H9 (cell line): ENCODE results near the gene EBNA1BP2. TPM values are rescaled to one million over a fixed set of nuclear protein-coding genes. Genes with fewer than 3 reads are reported as not detected.

Experiments used
- DNase-seq: peaks from one replicate; pipeline ENCODE4 v3.0.0-alpha.2; 2017
- H2AFZ ChIP-seq: one replicate; pipeline ENCODE4 v1.6.1; 2013; ENCODE audit warnings: mild to moderate bottlenecking, low read length, control low read depth, moderate library complexity
- H2AK5ac ChIP-seq: 2 replicates; pipeline ENCODE4 v1.6.1; 2013; ENCODE audit warnings: low read length, control low read depth, mixed read lengths; ENCODE audit not compliant: insufficient read length
- H2BK120ac ChIP-seq: one replicate; pipeline ENCODE4 v1.6.1; 2013; ENCODE audit warnings: low read depth, mild to moderate bottlenecking, low read length, control low read depth, inconsistent platforms; ENCODE audit not compliant: poor library complexity, severe bottlenecking
- H2BK12ac ChIP-seq: 2 replicates; pipeline ENCODE4 v1.6.1; 2013; ENCODE audit warnings: low read length, control low read depth, mixed read lengths, low read depth; ENCODE audit not compliant: insufficient read length
- H2BK15ac ChIP-seq: 2 replicates; pipeline ENCODE4 v1.6.1; 2013; ENCODE audit warnings: low read depth, low read length, control low read depth
- H2BK20ac ChIP-seq: one replicate; pipeline ENCODE4 v1.6.1; 2013; ENCODE audit warnings: low read depth, mild to moderate bottlenecking, low read length, control low read depth, inconsistent platforms; ENCODE audit not compliant: poor library complexity, severe bottlenecking
- H2BK5ac ChIP-seq: 2 replicates; pipeline ENCODE4 v1.6.1; 2013; ENCODE audit warnings: low read length, control low read depth, mixed read lengths; ENCODE audit not compliant: insufficient read length
- H3K14ac ChIP-seq: 2 replicates; pipeline ENCODE4 v1.6.1; 2013; ENCODE audit warnings: low read length, control low read depth; ENCODE audit not compliant: insufficient read depth
- H3K18ac ChIP-seq: 2 replicates; pipeline ENCODE4 v1.6.1; 2013; ENCODE audit warnings: low read depth, mild to moderate bottlenecking, mixed read lengths, low read length, control low read depth; ENCODE audit not compliant: insufficient read length
- H3K23ac ChIP-seq: 2 replicates; pipeline ENCODE4 v1.6.1; 2013; ENCODE audit warnings: low read length, control low read depth, mixed read lengths, low read depth; ENCODE audit not compliant: insufficient read length
- H3K23me2 ChIP-seq: 2 replicates; pipeline ENCODE4 v1.6.1; 2013; ENCODE audit warnings: low read depth, mild to moderate bottlenecking, mixed read lengths, low read length, control low read depth; ENCODE audit not compliant: insufficient read length, poor library complexity, severe bottlenecking
- H3K27ac ChIP-seq: 2 replicates; pipeline ENCODE4 v1.5.1; 2013; ENCODE audit warnings: low read length, control low read depth, mixed read lengths, low read depth; ENCODE audit not compliant: insufficient read length
- H3K27me3 ChIP-seq: 2 replicates; pipeline ENCODE4 v1.6.1; 2013; ENCODE audit warnings: low read length, control low read depth, inconsistent platforms; ENCODE audit not compliant: insufficient read depth
- H3K4ac ChIP-seq: 2 replicates; pipeline ENCODE4 v1.6.1; 2013; ENCODE audit warnings: low read depth, mild to moderate bottlenecking, control low read depth, inconsistent platforms, low read length, moderate library complexity
- H3K4me1 ChIP-seq: 2 replicates; pipeline ENCODE4 v1.6.1; 2013; ENCODE audit warnings: low read length, control low read depth, inconsistent platforms; ENCODE audit not compliant: insufficient read depth
- H3K4me2 ChIP-seq: 2 replicates; pipeline ENCODE4 v1.6.1; 2013; ENCODE audit warnings: low read length, control low read depth, mixed read lengths; ENCODE audit not compliant: insufficient read length, insufficient read depth
- H3K56ac ChIP-seq: 2 replicates; pipeline ENCODE4 v1.6.1; 2013; ENCODE audit warnings: low read depth, mild to moderate bottlenecking, mixed read lengths, low read length, control low read depth; ENCODE audit not compliant: insufficient read length
- H3K79me1 ChIP-seq: 2 replicates; pipeline ENCODE4 v1.6.1; 2013; ENCODE audit warnings: low read depth, mild to moderate bottlenecking, moderate library complexity, low read length, control low read depth, inconsistent platforms; ENCODE audit not compliant: insufficient read depth, poor library complexity, severe bottlenecking
- H3K79me2 ChIP-seq: 2 replicates; pipeline ENCODE4 v1.6.1; 2013; ENCODE audit warnings: low read length, control low read depth, inconsistent platforms; ENCODE audit not compliant: insufficient read depth
- H3K9ac ChIP-seq: 2 replicates; pipeline ENCODE4 v1.6.1; 2013; ENCODE audit warnings: low read length, control low read depth, mixed read lengths; ENCODE audit not compliant: insufficient read length; ENCODE audit errors: extremely low read depth
- H3K9me3 ChIP-seq: one replicate; pipeline ENCODE4 v1.6.1; 2013; ENCODE audit warnings: low read depth, low read length, inconsistent platforms; ENCODE audit not compliant: control insufficient read depth
- H3T11ph ChIP-seq: one replicate; pipeline ENCODE4 v1.6.1; 2013; ENCODE audit warnings: mild to moderate bottlenecking, low read length, control low read depth, inconsistent platforms
- H4K20me1 ChIP-seq: one replicate; pipeline ENCODE4 v1.6.1; 2013; ENCODE audit not compliant: control insufficient read depth, insufficient read length, insufficient read depth
- H4K5ac ChIP-seq: 2 replicates; pipeline ENCODE4 v1.6.1; 2013; ENCODE audit warnings: low read depth, mild to moderate bottlenecking, mixed read lengths, low read length, control low read depth; ENCODE audit not compliant: insufficient read length
- H4K8ac ChIP-seq: replicated peaks from 2 replicates; pipeline ENCODE4 v1.6.1; 2013; ENCODE audit warnings: low read length, control low read depth, mixed read lengths, low read depth; ENCODE audit not compliant: insufficient read length
- H4K91ac ChIP-seq: 2 replicates; pipeline ENCODE4 v1.6.1; 2013; ENCODE audit warnings: low read depth, mild to moderate bottlenecking, moderate library complexity, mixed read lengths, low read length, control low read depth; ENCODE audit not compliant: insufficient read length
- H3K27ac Mint-ChIP-seq, 3 experiments: 2 replicates in 2 of 3; 3 replicates in 1 of 3; pipeline ENCODE4 v1.8.0; 2020 to 2021; ENCODE audit warnings: mixed read lengths in 3 of 3, mild to moderate bottlenecking in 1 of 3, moderate library complexity in 1 of 3
- H3K27me3 Mint-ChIP-seq: 2 replicates; pipeline ENCODE4 v1.8.0; 2021; ENCODE audit warnings: low read depth, mild to moderate bottlenecking, moderate library complexity, mixed read lengths
- H3K36me3 Mint-ChIP-seq, 3 experiments: 2 replicates in 2 of 3; 3 replicates in 1 of 3; pipeline ENCODE4 v1.8.0; 2020 to 2021; ENCODE audit warnings: low read depth in 3 of 3, mixed read lengths in 3 of 3; ENCODE audit not compliant: insufficient read depth in 1 of 3
- H3K4me1 Mint-ChIP-seq, 2 experiments: 2 replicates each; pipeline ENCODE4 v1.8.0; 2020; ENCODE audit warnings: mixed read lengths in 2 of 2
- H3K4me3 Mint-ChIP-seq, 2 experiments: 2 replicates in 1 of 2; 3 replicates in 1 of 2; pipeline ENCODE4 v1.8.0; 2020 to 2021; ENCODE audit warnings: mild to moderate bottlenecking in 2 of 2, mixed read lengths in 2 of 2, moderate library complexity in 1 of 2
- H3K9me3 Mint-ChIP-seq, 2 experiments: 2 replicates in 1 of 2; 3 replicates in 1 of 2; pipeline ENCODE4 v1.8.0; 2020; ENCODE audit warnings: mild to moderate bottlenecking in 2 of 2, mixed read lengths in 2 of 2, moderate library complexity in 1 of 2
- CTCF ChIP-seq: fragments of 200-600 bp; sonication (generic); conservative IDR thresholded peaks from 3 replicates; pipeline ENCODE4 v1.8.0; 2021; ENCODE audit warnings: antibody characterized with exemption, mild to moderate bottlenecking
- WGBS: extraction: QIAGEN DNeasy Blood & Tissue Kit; methylation state at CpG from one replicate; pipeline ENCODE4 v1.1.7; 2013; ENCODE audit warnings: missing lambda C conversion rate, low lambda C conversion rate, mixed read lengths; ENCODE audit not compliant: insufficient read length; ENCODE audit errors: extremely low coverage; 5-methylcytosine and 5-hydroxymethylcytosine counted together
- total RNA-seq: library from RNA; stranded (reverse); gene quantifications from 2 replicates; pipeline ENCODE4 v1.2.1, GENCODE V29; 2021

The EBNA1BP2 gene
- total RNA-seq, 1 experiment from 2014 or later = 84.7 TPM

GRCh38 chr1:43221797-43222196 is 49.7 kb upstream of the EBNA1BP2 start:
- Histone ChIP-seq H2BK12ac (no peak overlapping the region), H3K4ac (no peak overlapping the region), H3K79me2 (no peaks in the 10 kb centered on the region), H3K18ac (no peak overlapping the region), H2BK20ac (no peak overlapping the region), H4K20me1 (no peaks in the 10 kb centered on the region), H2BK5ac (no peak overlapping the region), H4K5ac (no peak overlapping the region), H3K9ac (no peak overlapping the region), H2AFZ (no peak overlapping the region), H3K9me3 (no peaks in the 10 kb centered on the region), H3K4me2 (no peak overlapping the region), H2BK120ac (no peak overlapping the region), H3K14ac (no peak overlapping the region), H3K27ac (no peak overlapping the region), H3K56ac (no peak overlapping the region), H3K79me1 (no peaks in the 10 kb centered on the region), H4K8ac (no peak overlapping the region), H4K91ac (no peak overlapping the region), H2AK5ac (no peak overlapping the region), H3K4me1 (no peaks in the 10 kb centered on the region), H3K23me2 (no peaks in the 10 kb centered on the region), H3K27me3 (no peaks in the 10 kb centered on the region), H3T11ph (no peak overlapping the region), H2BK15ac (no peak overlapping the region), H3K23ac (no peak overlapping the region)
- no peak for DNase-seq
- Mint-ChIP-seq H3K27me3 (peaks cover 8% of the 10 kb centered on the region), H3K4me3 (no peak overlapping the region; a peak in 1 of 5 replicates), H3K9me3 (no peaks in the 10 kb centered on the region), H3K27ac (no peak overlapping the region), H3K36me3 (no peaks in the 10 kb centered on the region), H3K4me1 (peaks cover 0 to 2% of the 10 kb centered on the region in 2 experiments; a peak in 1 of 4 replicates)
- no CpG with 5 or more reads among the region's 1 CpG for WGBS
- TF ChIP-seq CTCF = no peak
